HG03457 (cell line): ENCODE data around the gene MMP20.
"Not testable (repeated sequence)": the region's sequence is repeated elsewhere in the genome, so short reads cannot be mapped to it uniquely, and the experiment has no call there.

Experiments
- ATAC-seq: cut with Tn5 transposase; IDR thresholded peaks from one replicate; pipeline ENCODE4 v1.9.1; 2021; ENCODE audit warnings: moderate number of reproducible peaks; ENCODE audit not compliant: unreplicated experiment

Gene MMP20, protein sequence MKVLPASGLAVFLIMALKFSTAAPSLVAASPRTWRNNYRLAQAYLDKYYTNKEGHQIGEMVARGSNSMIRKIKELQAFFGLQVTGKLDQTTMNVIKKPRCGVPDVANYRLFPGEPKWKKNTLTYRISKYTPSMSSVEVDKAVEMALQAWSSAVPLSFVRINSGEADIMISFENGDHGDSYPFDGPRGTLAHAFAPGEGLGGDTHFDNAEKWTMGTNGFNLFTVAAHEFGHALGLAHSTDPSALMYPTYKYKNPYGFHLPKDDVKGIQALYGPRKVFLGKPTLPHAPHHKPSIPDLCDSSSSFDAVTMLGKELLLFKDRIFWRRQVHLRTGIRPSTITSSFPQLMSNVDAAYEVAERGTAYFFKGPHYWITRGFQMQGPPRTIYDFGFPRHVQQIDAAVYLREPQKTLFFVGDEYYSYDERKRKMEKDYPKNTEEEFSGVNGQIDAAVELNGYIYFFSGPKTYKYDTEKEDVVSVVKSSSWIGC

DNA sequence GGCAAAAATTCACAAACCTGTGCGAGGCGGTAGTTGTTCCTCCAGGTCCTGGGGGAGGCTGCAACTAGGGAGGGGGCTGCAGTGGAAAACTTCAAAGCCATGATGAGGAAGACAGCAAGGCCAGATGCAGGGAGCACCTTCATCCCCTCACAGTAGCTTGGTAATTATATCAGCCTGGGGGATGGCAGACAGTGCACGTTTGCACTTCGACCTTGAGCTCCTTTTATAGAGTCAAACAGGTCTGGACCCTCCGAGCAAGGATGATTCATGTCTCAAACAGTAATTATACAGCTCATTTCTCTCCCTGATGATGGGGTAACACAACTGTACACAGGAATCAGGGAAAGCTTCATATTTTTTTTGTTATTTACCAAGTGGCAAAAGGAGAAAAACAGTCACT is at the start of gene MMP20:
Gene MMP20 (minus strand): TSS at position 156 of the 400 bp plus-strand sequence. CDS start 13 bp downstream, at position 143.
- no peak for ATAC-seq

DNA sequence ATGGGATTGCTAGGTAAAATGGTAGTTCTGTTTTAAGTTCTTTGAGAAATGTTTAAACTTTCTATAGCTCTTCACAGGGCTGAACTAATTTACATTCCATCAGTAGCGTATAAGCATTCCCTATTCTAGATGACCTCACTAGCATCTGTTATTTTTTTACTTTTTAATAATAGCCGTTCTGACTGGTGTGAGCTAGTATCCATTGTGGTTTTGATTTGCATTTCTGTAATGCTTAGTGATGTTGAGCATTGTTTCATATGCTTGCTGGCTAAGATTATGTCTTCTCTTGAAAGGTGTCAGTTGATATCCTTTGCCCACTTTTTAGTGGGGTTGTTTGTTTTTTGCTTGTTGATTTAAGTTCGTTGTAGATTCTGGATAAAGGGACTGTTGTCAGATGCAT is 44.5 kb upstream of the MMP20 start:
- no peak for ATAC-seq

DNA sequence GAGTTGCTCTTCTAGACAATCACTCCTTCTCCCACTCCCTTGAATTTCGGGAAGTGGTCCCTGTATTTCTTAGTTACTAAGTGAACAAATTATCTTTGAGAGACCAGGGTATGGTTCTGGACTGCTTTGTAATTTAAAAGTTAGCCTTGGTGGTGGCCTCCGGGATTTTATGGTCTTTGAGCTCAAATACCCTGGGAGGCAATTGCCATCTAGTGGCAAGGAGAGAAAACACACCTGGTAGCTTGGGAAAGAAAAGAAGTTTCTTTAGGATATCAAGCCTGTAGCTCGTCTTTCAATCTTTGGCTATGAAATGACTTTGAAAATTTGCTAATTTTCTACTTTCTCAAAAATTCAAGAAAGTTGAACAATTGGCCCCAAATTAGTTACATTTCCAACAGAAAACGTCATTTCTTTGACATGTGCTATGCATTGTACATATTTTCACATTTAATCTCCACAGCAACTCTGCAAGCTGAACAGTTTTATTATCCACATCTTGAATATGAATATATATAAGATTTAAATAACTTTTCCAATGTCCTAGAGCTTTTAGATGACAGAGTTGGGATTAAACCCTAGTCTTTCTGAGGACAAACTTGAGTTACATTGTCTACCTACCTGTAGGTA is 41.3 kb upstream of the MMP20 start:
- ATAC-seq, result no peak

DNA sequence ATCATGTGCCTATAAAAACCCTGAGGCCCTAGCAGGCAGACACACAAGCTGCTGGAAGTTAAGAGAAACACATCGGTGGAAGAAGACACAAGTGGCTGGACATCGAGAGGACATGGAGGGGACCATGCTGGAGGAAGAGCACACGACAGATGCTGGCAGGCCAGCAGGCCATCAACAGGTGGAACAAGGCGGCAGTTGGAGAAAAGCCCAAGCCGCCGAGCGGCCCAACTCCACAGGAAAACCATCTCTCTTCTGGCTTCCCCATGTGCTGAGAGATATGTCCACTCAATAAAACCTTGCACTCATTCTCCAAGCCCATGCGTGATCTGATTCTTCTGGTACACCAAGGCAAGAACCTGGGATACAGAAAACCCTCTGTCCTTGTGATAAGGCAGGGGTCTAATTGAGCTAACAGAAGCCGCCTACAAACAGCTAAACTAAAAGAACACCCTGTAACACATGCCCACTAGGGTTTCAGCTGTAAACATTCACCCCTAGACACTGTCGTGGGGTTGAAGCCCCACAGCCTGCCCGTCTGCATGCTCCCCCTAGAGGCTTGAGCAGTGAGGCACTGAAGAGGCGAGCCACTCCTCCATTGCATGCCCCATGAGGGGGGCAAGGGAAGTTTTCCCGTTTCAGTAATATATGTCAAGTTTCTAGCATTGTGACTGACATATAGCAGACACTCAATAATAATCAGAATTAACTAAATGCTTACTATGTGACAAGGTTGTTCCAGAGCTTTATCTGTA is 39.0 kb upstream of the MMP20 start:
- no peak for ATAC-seq

DNA sequence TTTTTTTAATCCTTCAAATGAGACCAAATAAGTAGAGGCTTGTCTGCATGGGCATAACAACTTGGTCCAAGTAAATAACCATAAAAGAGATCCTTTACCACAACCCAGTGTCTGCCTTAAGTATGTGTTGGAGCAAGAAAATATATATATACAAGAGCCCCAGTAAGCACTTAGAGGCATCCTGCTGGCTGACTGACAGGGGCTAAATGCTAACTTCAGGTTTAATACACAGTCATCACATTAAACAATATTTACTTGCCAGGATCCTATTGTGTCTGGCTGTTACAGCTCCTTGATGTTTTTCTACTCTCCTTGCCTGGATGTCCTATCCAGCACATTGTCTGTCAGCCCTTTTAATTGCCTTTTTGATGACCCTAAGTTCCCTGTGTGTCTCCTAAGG is 37.5 kb upstream of the MMP20 start:
- no peak for ATAC-seq

DNA sequence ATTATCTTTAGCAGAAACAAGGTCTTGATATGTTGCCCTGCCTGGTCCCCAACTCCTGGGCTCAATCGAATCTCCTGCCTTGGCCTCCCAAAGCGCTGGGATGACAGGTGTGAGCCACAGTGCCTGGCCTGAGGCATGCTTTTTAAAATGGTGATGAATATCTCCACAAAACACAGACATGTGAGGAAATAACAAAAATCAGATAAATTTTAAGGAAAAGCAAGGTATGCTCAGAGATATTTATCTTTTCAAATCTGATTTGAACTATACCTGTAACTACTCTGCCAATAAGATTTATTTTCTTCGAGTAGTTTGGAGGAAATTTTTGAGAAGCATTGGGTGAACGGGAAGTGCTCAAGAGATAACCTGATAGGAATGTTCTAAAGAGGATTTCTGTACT is 35.9 kb upstream of the MMP20 start:
- no peak for ATAC-seq

DNA sequence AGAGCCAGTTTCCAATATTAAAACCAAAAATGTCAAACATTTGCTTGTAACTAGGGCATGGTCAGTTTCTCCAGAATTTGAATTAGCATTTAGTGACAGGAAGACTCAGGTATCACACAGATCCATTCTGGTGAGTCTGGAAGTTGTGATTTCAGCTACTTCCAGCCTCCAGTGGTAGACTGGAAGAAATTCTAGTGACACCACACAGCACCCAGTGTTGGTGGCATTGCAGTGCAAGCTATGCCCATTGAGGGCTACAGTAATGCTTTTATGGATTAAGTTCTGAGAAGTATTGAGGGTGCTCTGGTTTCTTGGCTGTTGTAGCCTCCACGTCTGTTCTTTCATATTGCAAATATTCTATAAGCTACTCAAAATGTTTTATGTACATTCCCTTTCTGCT is 31.4 kb upstream of the MMP20 start:
- ATAC-seq, result no peak

DNA sequence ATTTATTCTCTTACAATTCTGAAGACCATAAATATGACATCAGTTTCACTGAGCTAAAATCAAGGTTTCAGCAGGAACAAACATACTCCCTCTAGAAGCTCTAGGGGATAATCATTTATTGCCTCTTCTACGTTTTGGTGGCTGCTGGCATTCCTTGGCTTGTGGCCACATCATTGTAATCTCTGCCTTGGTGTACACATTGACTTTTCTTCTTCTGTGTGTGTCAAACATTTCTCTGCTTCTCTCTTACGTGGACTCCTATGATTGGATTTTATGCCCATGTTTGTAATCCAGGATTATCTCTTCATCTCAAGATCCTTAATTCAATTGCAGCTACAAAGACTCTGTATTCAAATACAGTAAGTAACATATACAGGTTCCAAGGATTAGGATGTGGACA is 30.4 kb upstream of the MMP20 start:
- no peak for ATAC-seq

DNA sequence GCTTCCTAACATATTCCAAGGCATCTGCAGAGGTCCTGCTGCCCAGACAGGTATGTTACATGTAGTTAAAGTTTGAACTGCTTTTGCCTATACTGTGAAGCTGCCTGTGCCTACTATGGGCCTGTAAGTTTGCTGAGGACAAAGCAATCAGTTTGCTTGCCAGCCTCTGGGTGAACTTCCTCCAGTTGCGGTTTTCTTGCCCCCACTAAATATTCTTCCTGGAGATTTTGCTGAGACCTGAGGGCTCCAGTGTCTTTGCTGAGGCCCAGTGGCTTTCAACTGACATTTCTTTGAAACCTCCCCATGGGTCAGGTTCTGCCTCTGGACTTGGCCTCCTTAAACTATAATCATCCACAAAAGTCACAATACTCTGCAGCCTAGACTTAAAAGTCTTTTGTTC is 29.6 kb upstream of the MMP20 start:
- ATAC-seq, result no peak

DNA sequence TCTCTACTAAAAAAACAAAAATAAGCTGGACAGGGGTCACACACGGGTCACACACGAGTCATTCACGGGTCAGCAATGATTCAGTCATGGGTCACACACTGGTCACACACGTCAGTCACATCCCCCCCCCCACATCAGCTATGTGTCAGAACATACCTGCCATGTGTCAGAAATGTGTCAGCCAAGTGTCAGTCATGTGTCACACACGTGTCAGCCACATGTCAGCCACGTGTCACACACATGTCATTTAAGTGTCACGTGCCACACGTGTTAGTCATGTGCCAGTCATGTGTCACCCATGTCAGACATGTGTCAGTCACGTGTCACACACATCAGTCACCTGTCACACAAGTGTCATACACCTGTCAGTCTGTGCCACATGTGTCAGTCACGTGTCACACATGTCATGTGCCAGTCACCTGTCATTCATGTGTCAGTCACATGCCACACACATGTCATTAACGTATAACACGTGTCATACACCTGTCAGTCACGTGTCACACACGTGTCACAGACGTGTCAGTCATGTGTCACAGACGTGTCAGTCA is 28.7 kb upstream of the MMP20 start:
- no peak for ATAC-seq

DNA sequence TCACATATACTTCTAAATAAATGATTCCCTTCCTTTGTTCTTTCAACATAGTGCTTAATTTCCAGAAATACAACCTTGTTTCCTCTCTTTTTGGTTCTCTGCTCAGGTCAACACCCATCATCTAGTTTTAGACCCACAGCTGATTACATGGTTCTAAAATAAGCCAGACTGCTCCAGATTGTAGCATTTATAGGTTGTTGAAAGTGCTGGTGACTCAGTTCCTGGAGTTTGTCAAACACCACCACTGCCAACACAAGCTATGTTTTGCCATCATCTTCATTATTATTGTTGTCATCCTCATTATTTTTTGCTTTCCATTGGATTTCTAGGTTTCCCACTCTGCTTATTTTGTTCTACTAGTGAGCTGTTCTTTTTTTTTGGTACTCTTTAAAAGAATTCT is 22.3 kb upstream of the MMP20 start:
- ATAC-seq, result no peak

DNA sequence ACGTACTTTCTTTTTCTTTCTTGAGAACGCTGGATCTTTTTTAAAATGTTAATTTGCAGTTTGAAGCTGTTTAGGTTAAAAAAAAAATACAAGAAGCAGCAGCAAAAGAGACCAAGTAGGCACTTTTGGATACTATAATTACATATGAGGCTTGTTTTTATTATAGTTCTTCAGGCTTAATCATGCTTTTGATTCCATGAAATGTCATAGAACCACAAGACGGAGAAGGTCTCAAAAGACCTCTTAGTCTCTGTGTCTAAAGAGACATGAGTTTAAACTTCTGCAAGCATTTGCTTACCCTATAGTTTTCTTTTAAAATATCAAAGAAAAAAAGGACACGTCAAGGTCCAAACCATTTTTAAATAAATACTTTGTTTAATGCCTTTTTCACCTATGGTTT is 18.8 kb upstream of the MMP20 start:
- no peak for ATAC-seq

DNA sequence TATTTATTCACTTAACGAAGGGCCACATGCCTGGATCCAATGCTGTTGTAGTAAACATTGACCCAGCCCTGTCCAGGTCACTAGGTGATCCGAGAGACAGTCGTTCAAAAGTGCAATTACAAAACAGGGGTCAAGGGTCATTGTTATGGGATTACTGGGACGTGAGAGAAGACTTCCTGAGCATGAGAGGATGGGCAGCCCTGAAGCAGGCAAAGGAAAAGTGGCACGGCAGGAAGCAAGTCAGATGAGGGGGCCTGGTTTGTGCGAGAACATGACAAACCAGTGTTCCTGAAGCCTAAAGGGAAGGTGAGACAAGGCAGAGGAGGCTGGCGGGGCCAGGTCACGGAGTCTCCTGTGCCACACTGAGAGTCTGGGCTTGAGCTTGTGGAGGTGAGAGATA is 15.8 kb upstream of the MMP20 start:
- ATAC-seq, result no peak

DNA sequence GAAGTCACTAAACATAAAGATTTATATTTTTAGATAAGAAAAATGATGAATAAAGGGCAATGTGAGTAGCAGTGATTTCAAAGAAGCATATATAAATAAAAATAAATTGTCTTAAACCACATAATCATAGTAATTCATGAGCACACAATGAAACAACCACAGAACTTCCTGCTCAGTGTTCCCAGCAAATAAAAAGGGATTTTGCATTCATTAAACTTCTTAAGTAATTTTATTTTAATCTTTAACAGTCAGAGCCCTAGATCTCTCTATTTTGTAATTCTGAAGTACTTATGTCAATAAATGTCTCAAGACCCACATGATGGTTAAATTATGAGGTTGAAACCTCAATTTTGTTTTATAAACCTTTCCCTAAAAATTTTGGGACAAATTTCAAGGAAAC is 14.5 kb upstream of the MMP20 start:
- no peak for ATAC-seq

DNA sequence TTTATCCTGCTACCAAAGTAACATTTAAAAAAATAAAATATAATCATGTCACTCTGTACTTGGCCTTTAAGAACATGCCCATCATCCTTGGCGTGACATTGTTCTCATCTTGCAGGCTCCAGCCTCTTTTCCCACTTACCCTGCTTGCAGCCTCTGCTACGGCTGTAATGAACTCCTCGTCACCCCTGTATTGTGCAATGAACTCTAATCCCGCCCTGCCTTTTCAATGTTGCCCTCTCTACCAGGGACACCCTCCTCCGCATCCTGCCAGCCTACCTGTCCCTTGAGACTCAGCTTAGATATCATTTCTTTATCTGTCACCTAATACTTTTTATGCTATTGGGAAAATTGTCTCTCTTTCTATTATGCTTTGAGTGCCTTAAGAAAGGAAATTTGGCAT is 12.6 kb upstream of the MMP20 start:
- ATAC-seq, result no peak

DNA sequence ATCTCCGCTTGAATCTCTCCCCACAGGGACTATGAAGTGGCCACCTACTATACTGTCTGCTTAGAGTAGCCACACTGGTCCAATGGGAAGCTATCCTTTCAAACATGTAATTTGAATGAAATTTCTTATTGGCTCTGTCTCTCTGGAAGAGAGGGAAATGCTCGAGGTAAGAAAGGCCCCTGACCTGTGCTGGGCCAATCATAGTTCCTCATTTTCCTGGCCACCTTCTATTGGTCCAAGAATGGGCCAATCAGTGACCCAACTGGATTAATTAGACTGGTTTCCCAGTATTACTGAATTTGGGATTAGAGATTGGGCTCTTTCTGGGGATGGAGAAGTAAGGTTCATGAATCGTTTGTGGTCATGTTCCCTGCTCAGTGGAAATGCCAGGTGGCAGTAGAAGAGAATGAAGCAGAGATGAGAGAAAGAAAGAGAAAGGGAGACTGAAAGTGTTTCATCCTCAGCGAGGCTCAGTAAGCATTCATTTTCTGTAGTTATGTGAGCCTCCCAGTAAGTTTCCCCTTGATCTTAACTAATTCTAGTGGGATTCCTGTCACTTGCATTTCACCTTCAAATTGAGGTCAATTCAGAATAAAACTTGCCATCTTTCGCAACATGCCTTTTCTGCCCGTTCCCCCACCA is 8.4 kb upstream of the MMP20 start:
- ATAC-seq, result no peak

DNA sequence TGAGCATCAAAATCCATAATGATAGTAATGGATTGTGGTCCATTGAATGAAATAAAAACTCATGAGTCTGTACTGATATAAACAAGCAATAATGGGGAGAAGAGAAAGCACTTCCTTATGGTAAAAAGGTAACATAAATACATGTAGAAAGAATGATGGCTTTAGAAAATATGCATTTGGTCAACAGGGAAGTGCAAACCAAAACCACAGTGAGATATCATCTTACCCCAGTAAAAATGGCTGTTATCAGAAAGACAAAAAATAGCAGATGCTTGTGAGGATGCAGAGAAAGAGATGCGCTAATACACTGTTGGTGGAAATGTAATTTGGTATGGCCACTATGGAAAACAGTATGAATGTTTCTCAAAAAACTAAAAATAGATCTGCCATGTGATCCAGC is 6.9 kb upstream of the MMP20 start:
- ATAC-seq, result no peak

DNA sequence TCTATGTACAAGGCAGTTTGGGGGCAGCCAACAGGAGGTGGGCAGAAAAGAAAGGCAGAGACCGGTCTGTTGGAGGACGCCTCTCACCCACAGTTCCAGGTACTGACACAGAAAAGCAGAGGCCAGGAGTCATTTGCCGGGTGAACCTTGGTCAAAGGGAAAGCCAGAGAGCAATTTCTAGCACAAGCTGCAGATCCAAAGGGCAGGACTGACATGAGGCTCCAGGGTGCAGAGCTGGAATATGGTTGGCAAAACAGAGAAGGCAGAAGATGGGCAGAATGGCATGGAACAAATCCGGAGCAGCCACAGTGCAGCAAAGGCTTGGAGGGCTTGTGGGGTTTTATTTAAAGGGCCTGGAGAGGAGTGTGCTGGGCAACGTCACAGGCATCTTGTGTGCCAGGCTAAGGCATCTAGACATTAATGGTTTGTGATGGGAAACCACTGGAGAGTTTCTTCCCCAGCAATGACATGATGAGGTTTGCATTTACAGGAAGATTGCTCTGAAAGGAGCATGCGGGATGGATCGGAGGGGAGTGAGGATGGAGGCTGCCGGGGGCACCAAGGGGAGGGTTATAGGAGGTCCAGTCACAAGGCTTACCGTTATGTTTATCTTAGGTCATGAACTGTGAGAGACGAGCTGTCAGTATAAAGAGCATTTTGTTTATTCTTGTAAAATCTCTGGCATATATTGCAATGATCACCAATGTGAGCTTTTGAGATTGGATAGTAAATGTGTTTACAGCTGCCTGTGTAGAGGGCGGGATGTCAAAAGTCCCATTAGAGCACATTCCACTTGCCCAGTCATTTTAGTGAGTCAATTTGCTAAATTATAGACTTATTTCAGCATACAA is 5.7 kb upstream of the MMP20 start:
- ATAC-seq, result no peak

DNA sequence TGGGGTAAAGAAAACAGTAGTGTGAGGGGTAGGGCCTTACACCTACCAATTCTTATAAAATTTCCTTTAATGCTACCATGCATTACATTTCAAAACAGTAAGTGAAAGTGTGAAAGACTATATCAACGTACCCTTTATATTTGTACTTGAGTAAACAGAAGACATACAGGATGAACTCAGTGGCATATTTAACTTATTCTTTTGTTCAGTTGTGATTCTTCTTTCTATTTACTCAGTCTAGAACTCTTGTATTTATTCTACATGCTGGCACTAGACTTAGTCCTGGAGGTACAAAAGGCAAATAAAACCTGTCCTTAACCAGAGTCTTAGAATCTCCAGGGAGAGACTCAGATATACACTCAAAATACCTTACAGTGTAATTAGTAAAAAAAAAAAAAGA is 4.8 kb upstream of the MMP20 start:
- ATAC-seq, result not testable (repeated sequence)

DNA sequence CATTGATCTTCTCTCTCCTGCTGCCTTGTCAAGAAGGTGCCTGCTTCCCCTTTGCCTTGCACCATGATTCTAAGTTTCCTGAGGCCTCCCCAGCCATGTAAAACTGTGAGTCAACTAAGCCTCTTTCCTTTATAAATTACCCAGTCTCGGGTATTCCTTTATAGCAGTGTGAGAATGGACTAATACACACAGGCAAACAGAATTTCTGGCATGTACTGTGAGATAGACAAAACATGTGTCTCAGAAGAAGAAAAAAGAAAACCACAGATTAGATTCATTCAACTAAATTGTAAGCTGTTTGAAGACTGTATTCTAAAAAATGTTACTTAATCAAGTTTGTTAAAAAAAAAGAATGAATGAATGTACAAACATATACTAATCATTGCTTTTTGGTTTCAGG is 1.5 kb upstream of the MMP20 start:
- no peak for ATAC-seq
